ENCODE results near the gene EPS15.

The EPS15 gene

DNA sequence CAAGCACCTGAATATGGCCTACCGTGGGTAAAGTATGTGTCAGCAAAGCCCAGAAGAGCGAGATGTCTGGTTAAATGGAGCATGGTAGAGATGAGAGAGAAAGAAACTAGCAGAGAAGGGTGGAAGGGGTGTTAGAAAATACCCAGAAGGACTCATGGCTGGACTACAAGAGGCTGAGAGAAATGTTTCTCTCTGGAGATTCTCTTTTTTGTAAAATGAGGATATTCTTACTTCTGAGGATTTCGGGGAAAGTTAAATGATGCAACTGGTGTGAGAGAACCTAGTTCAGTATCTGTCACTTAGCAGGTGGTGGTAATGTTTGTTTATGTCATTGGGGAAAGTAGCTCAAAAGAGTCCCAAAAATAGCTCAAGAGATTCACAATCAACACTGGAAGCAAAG, 7.2 kb upstream of the EPS15 start:
- Histone ChIP-seq H4K20me1 (ENCODE audit: low read depth, low read length) (no peaks in the 10 kb centered on the region), H3K36me3 (ENCODE audit: low read length) (no peaks in the 10 kb centered on the region), H3K27me3 (ENCODE audit: low read length) (no peaks in the 10 kb centered on the region), H3K79me2 (ENCODE audit: insufficient read depth, low read length) (no peaks in the 10 kb centered on the region), H3K27ac (ENCODE audit: low read depth, low read length) (no peak overlapping the region), H2AFZ (ENCODE audit: low read depth, low read length, severe bottlenecking) (no peak overlapping the region), H3F3A (ENCODE audit: insufficient read depth) (no peaks in the 10 kb centered on the region), H3K9ac (ENCODE audit: low read length) (no peak overlapping the region), H3K4me3 (ENCODE audit: insufficient read depth, low read length, poor library complexity, severe bottlenecking) (no peak overlapping the region), H3K4me2 (ENCODE audit: low read depth, low read length, poor library complexity, severe bottlenecking) (no peak overlapping the region), H3K9me3 (ENCODE audit: insufficient read depth, low read length) (no peaks in the 10 kb centered on the region), H3K9me2 (replicated peaks; ENCODE audit: insufficient read depth, low read length) (no peaks in the 10 kb centered on the region)
- TF ChIP-seq, protein P1, sequence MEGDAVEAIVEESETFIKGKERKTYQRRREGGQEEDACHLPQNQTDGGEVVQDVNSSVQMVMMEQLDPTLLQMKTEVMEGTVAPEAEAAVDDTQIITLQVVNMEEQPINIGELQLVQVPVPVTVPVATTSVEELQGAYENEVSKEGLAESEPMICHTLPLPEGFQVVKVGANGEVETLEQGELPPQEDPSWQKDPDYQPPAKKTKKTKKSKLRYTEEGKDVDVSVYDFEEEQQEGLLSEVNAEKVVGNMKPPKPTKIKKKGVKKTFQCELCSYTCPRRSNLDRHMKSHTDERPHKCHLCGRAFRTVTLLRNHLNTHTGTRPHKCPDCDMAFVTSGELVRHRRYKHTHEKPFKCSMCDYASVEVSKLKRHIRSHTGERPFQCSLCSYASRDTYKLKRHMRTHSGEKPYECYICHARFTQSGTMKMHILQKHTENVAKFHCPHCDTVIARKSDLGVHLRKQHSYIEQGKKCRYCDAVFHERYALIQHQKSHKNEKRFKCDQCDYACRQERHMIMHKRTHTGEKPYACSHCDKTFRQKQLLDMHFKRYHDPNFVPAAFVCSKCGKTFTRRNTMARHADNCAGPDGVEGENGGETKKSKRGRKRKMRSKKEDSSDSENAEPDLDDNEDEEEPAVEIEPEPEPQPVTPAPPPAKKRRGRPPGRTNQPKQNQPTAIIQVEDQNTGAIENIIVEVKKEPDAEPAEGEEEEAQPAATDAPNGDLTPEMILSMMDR (IDR thresholded peaks at IDR 0.05; ENCODE audit: insufficient read depth, low read length, poor library complexity, severe bottlenecking) = no peak
- no peak for TF ChIP-seq EZH2phosphoT487 (conservative IDR thresholded peaks at IDR 0.05; ENCODE audit: low read length)

DNA sequence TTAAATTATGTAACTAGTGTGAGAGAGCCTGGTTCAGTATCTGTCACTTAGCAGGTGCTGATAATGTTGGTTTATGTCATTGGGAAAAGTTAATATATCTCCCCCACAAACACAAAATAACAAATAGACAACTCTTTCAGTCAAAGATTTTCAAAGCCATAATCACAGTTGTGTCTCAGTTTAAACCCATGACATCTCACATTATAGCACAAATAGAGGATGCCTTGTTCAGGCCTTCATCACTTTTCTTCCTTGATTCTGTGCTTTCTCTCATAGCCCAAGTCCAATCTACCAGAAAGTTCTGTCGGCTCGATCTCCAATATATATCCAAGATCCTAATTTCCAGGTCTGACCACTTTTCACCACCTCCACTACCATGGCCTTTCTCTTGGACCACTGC, 6.2 kb upstream of the EPS15 start:
- TF ChIP-seq, protein P1 (IDR thresholded peaks at IDR 0.05; ENCODE audit: insufficient read depth, low read length, poor library complexity, severe bottlenecking) = no peak
- no peak for TF ChIP-seq EZH2phosphoT487 (conservative IDR thresholded peaks at IDR 0.05; ENCODE audit: low read length)
- Histone ChIP-seq H3K79me2 (ENCODE audit: insufficient read depth, low read length) (no peaks in the 10 kb centered on the region), H3K9me3 (ENCODE audit: insufficient read depth, low read length) (no peaks in the 10 kb centered on the region), H3K27me3 (ENCODE audit: low read length) (no peaks in the 10 kb centered on the region), H3K9me2 (replicated peaks; ENCODE audit: insufficient read depth, low read length) (no peaks in the 10 kb centered on the region), H2AFZ (ENCODE audit: low read depth, low read length, severe bottlenecking) (no peak overlapping the region), H3K27ac (ENCODE audit: low read depth, low read length) (no peak overlapping the region), H3K4me3 (ENCODE audit: insufficient read depth, low read length, poor library complexity, severe bottlenecking) (no peak overlapping the region), H4K20me1 (ENCODE audit: low read depth, low read length) (no peaks in the 10 kb centered on the region), H3F3A (ENCODE audit: insufficient read depth) (no peaks in the 10 kb centered on the region), H3K4me2 (ENCODE audit: low read depth, low read length, poor library complexity, severe bottlenecking) (no peak overlapping the region), H3K9ac (ENCODE audit: low read length) (no peak overlapping the region), H3K36me3 (ENCODE audit: low read length) (no peaks in the 10 kb centered on the region)

DNA sequence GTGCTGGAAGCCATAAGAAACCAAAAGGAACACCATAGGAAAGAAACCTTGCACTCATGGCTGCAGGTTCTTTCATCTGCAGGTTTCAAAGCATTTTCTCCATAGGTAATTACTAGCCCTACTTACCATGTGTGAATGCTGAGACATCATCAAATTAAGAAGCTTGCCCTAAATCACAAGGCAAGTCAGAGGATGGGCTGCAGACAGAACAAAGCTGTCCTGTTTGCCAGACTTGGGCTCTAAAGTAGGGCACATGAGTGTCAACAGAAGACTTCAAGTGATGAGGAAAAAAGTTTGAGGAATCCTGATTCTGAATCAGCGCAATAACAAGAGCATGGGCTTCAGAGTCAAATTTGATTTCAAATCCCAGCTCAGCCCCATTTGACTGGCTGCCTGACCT, 5.8 kb upstream of the EPS15 start:
- H3F3A ChIP-seq (ENCODE audit: insufficient read depth) = peaks cover 4% of the 10 kb centered on the region; the same call in 1 of the 2 replicates
- no peak overlapping the region for H3K27ac ChIP-seq (ENCODE audit: low read depth, low read length)
- H3K79me2 ChIP-seq (ENCODE audit: insufficient read depth, low read length) = 0 out of 2 replicates have a peak, but pooled peaks cover under 1% of the 10 kb centered on the region
- no peak overlapping the region for H2AFZ ChIP-seq (ENCODE audit: low read depth, low read length, severe bottlenecking)
- H3K27me3 ChIP-seq (ENCODE audit: low read length) = no peaks in the 10 kb centered on the region
- H3K9me3 ChIP-seq (ENCODE audit: insufficient read depth, low read length) = no peaks in the 10 kb centered on the region
- no peak overlapping the region for H3K9ac ChIP-seq (ENCODE audit: low read length)
- no peak overlapping the region for H3K4me3 ChIP-seq (ENCODE audit: insufficient read depth, low read length, poor library complexity, severe bottlenecking)
- H3K4me2 ChIP-seq (ENCODE audit: low read depth, low read length, poor library complexity, severe bottlenecking) = no peak overlapping the region
- H3K36me3 ChIP-seq (ENCODE audit: low read length) = no peaks in the 10 kb centered on the region
- no peaks in the 10 kb centered on the region for H4K20me1 ChIP-seq (ENCODE audit: low read depth, low read length)
- TF ChIP-seq, protein P1 (IDR thresholded peaks at IDR 0.05; ENCODE audit: insufficient read depth, low read length, poor library complexity, severe bottlenecking) = no peak
- TF ChIP-seq EZH2phosphoT487 (conservative IDR thresholded peaks at IDR 0.05; ENCODE audit: low read length) = no peak
- no peaks in the 10 kb centered on the region for H3K9me2 ChIP-seq (replicated peaks; ENCODE audit: insufficient read depth, low read length)
